Measurements from ENCODE around the gene NOD1.

GRCh38 chr7:30433082-30433481 is 45.5 kb downstream of the NOD1 start:
- TF ChIP-seq POLR2AphosphoS5 (IDR thresholded peaks at IDR 0.05; ENCODE audit: borderline replicate concordance, low read depth, low read length) (no peak), EZH2 (IDR thresholded peaks at IDR 0.05) (no peak), FOXP2 (optimal IDR thresholded peaks at IDR 0.05; ENCODE audit: control extremely low read depth, extremely low read length, insufficient read depth) (no peak)

Measured in SK-N-MC (cell line).